H1 (cell line): ENCODE measurements around the gene ZNF562. TPM values are rescaled to one million over a fixed set of nuclear protein-coding genes. Genes with fewer than 3 reads are reported as not detected.

Experiments
- CTCF ChIA-PET: fragments of 300-600 bp; sonication (Branson Sonifier 250); formaldehyde crosslinking; loops from one replicate; lab custom pipeline; 2021; ENCODE audit not compliant: partially characterized antibody; lab: Charles Lee
- POLR2A ChIA-PET: fragments of 300-600 bp; sonication (Branson Sonifier 250); formaldehyde crosslinking; loops from one replicate; lab custom pipeline; 2021; ENCODE audit warnings: inconsistent platforms; ENCODE audit not compliant: partially characterized antibody; lab: Charles Lee
- DNase-seq, 2 experiments: peaks; one replicate each; pipeline versions ENCODE4 v3.0.0 to v3.0.0-alpha.2; 2010 to 2022; ENCODE audit warnings: low spot score in 2 of 2, low read depth in 1 of 2, mixed read lengths in 1 of 2
- FAIRE-seq: peaks from 2 replicates; lab custom pipeline; 2011; peaks lifted over from hg19 to GRCh38; lab: Jason Lieb, UNC
- H2AFZ ChIP-seq: 2 replicates; pipeline ENCODE4 v1.8.1; 2012; ENCODE audit warnings: low read length, inconsistent platforms
- H2AK5ac ChIP-seq: 2 replicates; pipeline ENCODE4 v1.6.1; 2013; ENCODE audit warnings: low read depth, low read length
- H2BK120ac ChIP-seq: replicated peaks from 2 replicates; pipeline ENCODE3; 2013; ENCODE audit warnings: low read depth, low read length, inconsistent platforms
- H2BK12ac ChIP-seq: 2 replicates; pipeline ENCODE4 v1.6.1; 2013; ENCODE audit warnings: low read depth, low read length
- H2BK15ac ChIP-seq: 2 replicates; pipeline ENCODE4 v1.6.1; 2013; ENCODE audit warnings: low read length
- H2BK20ac ChIP-seq: 2 replicates; pipeline ENCODE4 v1.6.1; 2013; ENCODE audit warnings: low read length
- H2BK5ac ChIP-seq: 2 replicates; pipeline ENCODE4 v1.6.1; 2013; ENCODE audit warnings: low read depth, low read length
- H3K14ac ChIP-seq: 2 replicates; pipeline ENCODE4 v1.6.1; 2013; ENCODE audit warnings: inconsistent platforms; ENCODE audit not compliant: insufficient read length
- H3K18ac ChIP-seq: 2 replicates; pipeline ENCODE4 v1.6.1; 2013; ENCODE audit warnings: low read length; ENCODE audit errors: extremely low read depth
- H3K23ac ChIP-seq: 2 replicates; pipeline ENCODE4 v1.6.1; 2013; ENCODE audit warnings: inconsistent platforms; ENCODE audit not compliant: insufficient read length
- H3K23me2 ChIP-seq: 2 replicates; pipeline ENCODE4 v1.6.1; 2013; ENCODE audit warnings: low read depth, low read length
- H3K27ac ChIP-seq: 2 replicates; pipeline ENCODE4 v1.6.1; 2011; ENCODE audit warnings: low read depth, low read length, inconsistent platforms
- H3K27me3 ChIP-seq, 4 experiments: replicated peaks in 1 of 4; 1 replicate in 1 of 4; 2 replicates in 3 of 4; pipeline versions ENCODE4 v1.6.1 to v1.8.1; 2011 to 2013; ENCODE audit warnings: low read length in 3 of 4, mild to moderate bottlenecking in 3 of 4, inconsistent platforms in 2 of 4, mixed read lengths in 2 of 4, moderate library complexity in 1 of 4; ENCODE audit not compliant: control insufficient read depth in 3 of 4, insufficient read depth in 3 of 4; ENCODE audit errors: extremely low read depth in 1 of 4
- H3K36me3 ChIP-seq, 4 experiments: 2 replicates each; pipeline versions ENCODE4 v1.6.1 to v1.8.1; 2011 to 2013; ENCODE audit warnings: mild to moderate bottlenecking in 4 of 4, low read length in 3 of 4, moderate library complexity in 2 of 4, control low read depth in 1 of 4, inconsistent platforms in 1 of 4; ENCODE audit not compliant: insufficient read depth in 4 of 4, control insufficient read depth in 2 of 4
- H3K4ac ChIP-seq: replicated peaks from 2 replicates; pipeline ENCODE3; 2013; ENCODE audit warnings: low read length, low read depth, mixed read lengths, inconsistent platforms; ENCODE audit not compliant: insufficient read length
- H3K4me1 ChIP-seq, 4 experiments: replicated peaks in 1 of 4; 1 replicate in 1 of 4; 2 replicates in 3 of 4; pipeline versions ENCODE4 v1.6.1 to v1.8.1; 2011 to 2013; ENCODE audit warnings: low read length in 3 of 4, inconsistent platforms in 2 of 4, mixed read lengths in 1 of 4; ENCODE audit not compliant: insufficient read depth in 4 of 4, control insufficient read depth in 3 of 4
- H3K4me2 ChIP-seq, 2 experiments: 2 replicates each; pipeline versions ENCODE4 v1.6.1 to v1.8.1; 2011 to 2013; ENCODE audit warnings: low read depth in 2 of 2, low read length in 2 of 2, control low read depth in 1 of 2, inconsistent platforms in 1 of 2, mild to moderate bottlenecking in 1 of 2; ENCODE audit not compliant: insufficient read depth in 1 of 2
- H3K4me3 ChIP-seq, 4 experiments: fragments of 200-600, 300-600 bp in 1 of 4; sonication (generic), shearing (Covaris generic), sonication (Bioruptor Twin) in 1 of 4; 2 replicates each; pipeline versions ENCODE4 v1.5.1 to v1.8.1; 2011 to 2016; ENCODE audit warnings: low read length in 4 of 4, low read depth in 3 of 4, control low read depth in 2 of 4, inconsistent platforms in 2 of 4, mild to moderate bottlenecking in 2 of 4, mixed read lengths in 1 of 4, moderate library complexity in 1 of 4; ENCODE audit not compliant: insufficient read depth in 2 of 4; ENCODE audit errors: extremely low read depth in 1 of 4
- H3K56ac ChIP-seq: replicated peaks from 2 replicates; pipeline ENCODE3; 2013; ENCODE audit warnings: low read depth, mild to moderate bottlenecking, mixed read lengths, low read length, inconsistent platforms; ENCODE audit not compliant: insufficient read length
- H3K79me1 ChIP-seq: 2 replicates; pipeline ENCODE4 v1.6.1; 2013; ENCODE audit warnings: low read depth, low read length, control low read depth
- H3K79me2 ChIP-seq, 2 experiments: 2 replicates each; pipeline versions ENCODE4 v1.6.1 to v1.8.1; 2012 to 2013; ENCODE audit warnings: low read length in 2 of 2, mild to moderate bottlenecking in 2 of 2, inconsistent platforms in 1 of 2; ENCODE audit not compliant: insufficient read depth in 2 of 2, control insufficient read depth in 1 of 2
- H3K9ac ChIP-seq, 4 experiments: replicated peaks in 1 of 4; 1 replicate in 1 of 4; 2 replicates in 3 of 4; pipeline versions ENCODE4 v1.6.1 to v1.8.1; 2011 to 2013; ENCODE audit warnings: low read depth in 3 of 4, low read length in 3 of 4, control low read depth in 2 of 4, mild to moderate bottlenecking in 2 of 4, moderate library complexity in 2 of 4, inconsistent platforms in 1 of 4; ENCODE audit errors: extremely low read depth in 1 of 4
- H3K9me3 ChIP-seq, 2 experiments: 2 replicates each; pipeline versions ENCODE4 v1.6.1 to v1.8.1; 2012 to 2013; ENCODE audit warnings: mild to moderate bottlenecking in 2 of 2, moderate library complexity in 2 of 2, control low read depth in 1 of 2, inconsistent platforms in 1 of 2, low read depth in 1 of 2, low read length in 1 of 2, mixed read lengths in 1 of 2; ENCODE audit not compliant: insufficient read depth in 2 of 2
- H4K20me1 ChIP-seq, 2 experiments: replicated peaks in 1 of 2; 2 replicates each; pipeline versions ENCODE3 to v1.8.1; 2011 to 2013; ENCODE audit warnings: inconsistent platforms in 2 of 2, low read length in 2 of 2, mild to moderate bottlenecking in 1 of 2; ENCODE audit not compliant: insufficient read depth in 2 of 2, control insufficient read depth in 1 of 2
- H4K5ac ChIP-seq: 2 replicates; pipeline ENCODE4 v1.6.1; 2013; ENCODE audit warnings: low read length, low read depth, mixed read lengths, inconsistent platforms; ENCODE audit not compliant: insufficient read length
- H4K8ac ChIP-seq: 2 replicates; pipeline ENCODE4 v1.8.0; 2013; ENCODE audit warnings: mild to moderate bottlenecking, moderate library complexity, low read length, inconsistent platforms; ENCODE audit not compliant: insufficient read depth; ENCODE audit errors: extremely low read depth
- H4K91ac ChIP-seq: replicated peaks from 2 replicates; pipeline ENCODE3; 2013; ENCODE audit warnings: low read length, mixed read lengths, inconsistent platforms; ENCODE audit not compliant: insufficient read length
- CHD1 ChIP-seq: IDR thresholded peaks from 2 replicates; pipeline ENCODE4 v1.6.1; 2012; ENCODE audit warnings: low read depth, low read length, improper control_type of control experiment
- HDAC6 ChIP-seq: IDR thresholded peaks from one replicate; pipeline ENCODE4 v1.7.1; 2012; ENCODE audit warnings: low read depth, mild to moderate bottlenecking, inconsistent platforms, low read length, moderate library complexity
- KDM1A ChIP-seq: fragments of 200-600, 300-600 bp; sonication (generic); IDR thresholded peaks from 2 replicates; pipeline ENCODE4 v1.7.1; 2016; ENCODE audit warnings: mild to moderate bottlenecking, low read length, borderline replicate concordance
- POLR2AphosphoS5 ChIP-seq: IDR thresholded peaks from 2 replicates; pipeline ENCODE4 v1.6.1; 2011; ENCODE audit warnings: low read depth, low read length
- SIRT6 ChIP-seq: IDR thresholded peaks from one replicate; pipeline ENCODE4 v1.7.1; 2012; ENCODE audit warnings: low read length, inconsistent platforms
- WGBS, 2 experiments: shearing (Covaris generic) in 1 of 2; methylation state at CpG; one replicate each; pipeline versions ENCODE4 v1.1.6 to v1.1.7; 2013 to 2015; ENCODE audit warnings: low lambda C conversion rate in 2 of 2, mixed read lengths in 2 of 2, inconsistent platforms in 1 of 2, low coverage in 1 of 2, missing lambda C conversion rate in 1 of 2; ENCODE audit not compliant: insufficient replicate concordance in 2 of 2, insufficient coverage in 1 of 2, insufficient read length in 1 of 2; ENCODE audit errors: extremely low coverage in 1 of 2, missing lambda C conversion rate in 1 of 2; 5-methylcytosine and 5-hydroxymethylcytosine counted together
- polyA plus RNA-seq, 7 experiments: library from polyadenylated mRNA; depleted of rRNA in 3 of 7; stranded (reverse) in 5 of 7; unstranded in 2 of 7; fragments of >200 nt in 5 of 7; fragments of 200-250 nt in 2 of 7; gene quantifications; 1 replicate in 5 of 7; 2 replicates in 1 of 7; 4 replicates in 1 of 7; pipeline versions ENCODE4 v1.2.1 to v1.2.3, GENCODE V29; 2011 to 2013; ENCODE audit warnings: missing spikeins in 2 of 7, mixed read lengths in 2 of 7
- total RNA-seq: library from RNA; stranded (reverse); fragmentation: NEBNext Ultra II Directional; extraction: Animal tissue kit (Norgen Biotek cat#: 25700); gene quantifications from 2 replicates; pipeline ENCODE4 v1.2.1, GENCODE V29; 2021

ZNF562 gene
- total and polyA plus RNA-seq, 2 of the 8 experiments (the other 6 are each of a cell fraction or from before 2014, with no cell fraction given), result 0.12 to 2.5 TPM

DNA sequence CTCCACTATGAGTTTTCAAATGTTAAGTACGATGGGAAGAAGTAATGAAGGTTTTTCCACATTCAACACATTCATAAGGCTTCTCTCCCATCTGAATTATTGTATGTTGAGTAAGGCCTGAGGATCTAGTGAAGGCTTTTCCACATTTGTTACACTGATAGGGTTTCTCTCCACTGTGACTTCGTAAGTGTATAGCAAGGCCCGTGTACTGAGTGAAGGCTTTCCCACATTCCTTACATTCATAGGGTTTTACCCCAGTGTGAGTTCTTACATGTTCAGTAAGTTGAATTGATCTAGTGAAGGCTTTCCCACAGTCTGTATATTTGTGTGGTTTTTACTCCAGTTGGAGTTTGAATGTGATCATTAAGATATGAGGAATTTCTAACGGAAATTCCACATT, 49.3 kb upstream of the ZNF562 start:
- Histone ChIP-seq H2BK120ac (no peak overlapping the region), H3K27me3 (no peaks in the 10 kb centered on the region), H3K4ac (no peak overlapping the region), H3K4me3 (no peak overlapping the region), H3K56ac (no peak overlapping the region), H3K14ac (no peak overlapping the region), H4K91ac (no peak overlapping the region), H2BK15ac (no peak overlapping the region), H2BK5ac (no peak overlapping the region), H3K4me2 (no peak overlapping the region), H3K9ac (no peak overlapping the region), H4K20me1 (no peaks in the 10 kb centered on the region), H3K23ac (no peak overlapping the region), H3K79me2 (no peaks in the 10 kb centered on the region), H2AK5ac (no peak overlapping the region), H3K36me3 (no peaks in the 10 kb centered on the region), H3K79me1 (no peaks in the 10 kb centered on the region), H4K5ac (no peak overlapping the region), H2AFZ (no peak overlapping the region), H3K23me2 (no peaks in the 10 kb centered on the region), H3K18ac (no peak overlapping the region), H3K27ac (no peak overlapping the region), H4K8ac (no peak overlapping the region), H3K4me1 (peaks cover 0 to 6% (median 3%) of the 10 kb centered on the region in 4 experiments; a peak in 4 of 7 replicates), H3K9me3 (peaks cover 5 to 13% of the 10 kb centered on the region in 2 experiments; a peak in 3 of 4 replicates), H2BK12ac (no peak overlapping the region), H2BK20ac (no peak overlapping the region)
- no peak for DNase-seq
- ChIA-PET CTCF (no interaction called here), POLR2A (interaction anchor here (0.9 kb wide), 1 partner anchor 87 kb away, joined by 3 read pairs; no protein-coding TSS in a partner anchor)
- WGBS, 2 experiments, result 95% methylated on average over 4 of the region's 4 CpGs; no CpG with 5 or more reads in 1 of the 2 experiments
- no peak for TF ChIP-seq KDM1A
- TF ChIP-seq SIRT6, result no peak
- no peak for TF ChIP-seq POLR2AphosphoS5
- TF ChIP-seq HDAC6, result no peak
- no peak for TF ChIP-seq CHD1
- no peak for FAIRE-seq
